ENCODE results near the gene HLA-DOB.

- TF ChIP-seq YY1 (IDR thresholded peaks at IDR 0.05; ENCODE audit: insufficient read depth, insufficient read length) = no peak
- TF ChIP-seq SUZ12 (IDR thresholded peaks at IDR 0.05; ENCODE audit: extremely low read depth, insufficient read depth, insufficient read length) = no peak
Observed at GRCh38 chr6:32830017-32830416, 13.2 kb upstream of the HLA-DOB start.
